Mesenteric fat pad (tissue), 1 donor: ENCODE measurements around the gene GBP5. TPM values are rescaled to one million over a fixed set of nuclear protein-coding genes. Genes with fewer than 3 reads are reported as not detected.

Experiments used
- total RNA-seq: library from RNA; stranded (reverse); fragmentation: NEBNext Ultra II Directional; extraction: Animal tissue kit (Norgen Biotek cat#: 25700); gene quantifications from one replicate; pipeline ENCODE4 v1.2.1, GENCODE V29; 2021
- donor health status: DM: yes; HTN: yes; CAD: no.

Gene GBP5
- total RNA-seq, 1 donor from 2014 or later, result 2.1 TPM

Other genes starting within 250 kb of the GBP5 start
- gene GBP3, start 250.0 kb downstream of the GBP5 start, total RNA-seq, result 10.3 TPM
- 21.5 TPM for gene GBP1, start 207.7 kb downstream of the GBP5 start, total RNA-seq
- gene GBP2, start 146.7 kb downstream of the GBP5 start, total RNA-seq, result 45.9 TPM
- gene GBP7, start 96.9 kb downstream of the GBP5 start, total RNA-seq, result not detected
- gene GBP4, start 73.9 kb downstream of the GBP5 start, total RNA-seq, result 9.7 TPM
- not detected for gene GBP6, start 91.2 kb upstream of the GBP5 start, total RNA-seq